CD8-positive, alpha-beta memory T cell (primary cell): ENCODE measurements around the gene POLD4. TPM values are rescaled to one million over a fixed set of nuclear protein-coding genes. Genes with fewer than 3 reads are reported as not detected.

ENCODE experiments used
- CTCF ChIA-PET: fragments of 350-600 bp; sonication (Branson Sonifier 250); formaldehyde crosslinking; loops from one replicate; lab custom pipeline; 2021; ENCODE audit warnings: antibody characterized with exemption; lab: Charles Lee
- POLR2A ChIA-PET: fragments of 350-600 bp; sonication (Branson Sonifier 250); formaldehyde crosslinking; loops from one replicate; lab custom pipeline; 2021; ENCODE audit warnings: antibody characterized with exemption; lab: Charles Lee
- DNase-seq, 5 donors: peaks; one replicate each; pipeline versions ENCODE4 v3.0.0 to v3.0.0-alpha.2; 2020 to 2022; ENCODE audit warnings: mixed read lengths in 1 of 5
- H3K27ac ChIP-seq: one replicate; pipeline ENCODE4 v1.7.0; 2013; ENCODE audit warnings: low read depth, mild to moderate bottlenecking, low read length, moderate library complexity
- H3K27me3 ChIP-seq: 2 replicates; pipeline ENCODE4 v1.7.0; 2013; ENCODE audit warnings: low read length, mild to moderate bottlenecking; ENCODE audit not compliant: insufficient read depth, poor library complexity, severe bottlenecking
- H3K36me3 ChIP-seq: 2 replicates; pipeline ENCODE4 v1.7.0; 2013; ENCODE audit warnings: mild to moderate bottlenecking, low read length, moderate library complexity; ENCODE audit not compliant: insufficient read depth
- H3K4me1 ChIP-seq: 2 replicates; pipeline ENCODE4 v1.7.0; 2013; ENCODE audit warnings: mild to moderate bottlenecking, low read length, moderate library complexity; ENCODE audit not compliant: insufficient read depth
- H3K4me3 ChIP-seq: 2 replicates; pipeline ENCODE4 v1.7.0; 2013; ENCODE audit warnings: mild to moderate bottlenecking, low read length
- H3K9me3 ChIP-seq: 2 replicates; pipeline ENCODE4 v1.7.0; 2013; ENCODE audit warnings: mild to moderate bottlenecking, low read length
- H3K27ac Mint-ChIP-seq, 8 donors: one replicate each; pipeline ENCODE4 v1.8.0; 2020 to 2021; ENCODE audit warnings: mixed read lengths in 8 of 8, mild to moderate bottlenecking in 6 of 8, inconsistent platforms in 3 of 8, moderate library complexity in 3 of 8
- H3K27me3 Mint-ChIP-seq, 2 donors: one replicate each; pipeline ENCODE4 v1.8.0; 2020 to 2021; ENCODE audit warnings: mixed read lengths in 2 of 2, mild to moderate bottlenecking in 1 of 2, moderate library complexity in 1 of 2
- H3K36me3 Mint-ChIP-seq, 3 donors: one replicate each; pipeline ENCODE4 v1.8.0; 2020 to 2021; ENCODE audit warnings: mixed read lengths in 3 of 3, inconsistent platforms in 1 of 3, mild to moderate bottlenecking in 1 of 3
- H3K4me1 Mint-ChIP-seq, 3 donors: one replicate each; pipeline ENCODE4 v1.8.0; 2020 to 2021; ENCODE audit warnings: mixed read lengths in 3 of 3, inconsistent platforms in 1 of 3, mild to moderate bottlenecking in 1 of 3
- H3K4me3 Mint-ChIP-seq, 7 donors: one replicate each; pipeline ENCODE4 v1.8.0; 2020 to 2021; ENCODE audit warnings: mixed read lengths in 7 of 7, mild to moderate bottlenecking in 6 of 7, moderate library complexity in 4 of 7, inconsistent platforms in 2 of 7
- H3K9me3 Mint-ChIP-seq, 5 donors: one replicate each; pipeline ENCODE4 v1.8.0; 2020 to 2022; ENCODE audit warnings: mixed read lengths in 5 of 5, mild to moderate bottlenecking in 3 of 5, moderate library complexity in 2 of 5, inconsistent platforms in 1 of 5
- polyA plus RNA-seq: library from polyadenylated mRNA; unstranded; fragments of 300-500 nt; fragmentation: Illumina TruSeq; gene quantifications from one replicate; pipeline ENCODE4 v1.2.3, GENCODE V29; 2021
- total RNA-seq, 2 experiments: library from RNA; stranded (reverse); gene quantifications; one replicate each; pipeline ENCODE4 v1.2.3, GENCODE V29; 2021

Gene POLD4
- total and polyA plus RNA-seq, 3 experiments from 2014 or later, result 32.3 to 91.2 (median 37.8) TPM

- ChIA-PET CTCF (interaction anchor here (0.6 to 7.2 kb wide), 29 partner anchors 10 to 138 kb away, joined by 3 to 94 read pairs (median 5); partner anchors contain the start of genes ANKRD13D, GRK2, POLD4 and SSH3), POLR2A (interaction anchor here (0.6 to 3.5 kb wide), 11 partner anchors 14 to 78 kb away, joined by 4 to 27 read pairs (median 10); partner anchors contain the start of genes ANKRD13D, GRK2, POLD4 and SSH3)
- peak overlapping the region; percentile 82 for H3K27ac ChIP-seq
These were observed 35.3 kb downstream of the POLD4 start for GRCh38 chr11:67317888-67318555.

GRCh38 chr11:67317205-67317887 lies 36.0 kb downstream of the POLD4 start:
- peak overlapping the region; percentile 94 to 100 (median 96) for H3K4me3 Mint-ChIP-seq
- H3K27me3 Mint-ChIP-seq, result peaks cover 0 to 6% of the 10 kb centered on the region in 2 donors

More at GRCh38 chr11:67317888-67318555, 35.3 kb downstream of the POLD4 start:
- peaks cover 13% of the 10 kb centered on the region for H3K4me1 ChIP-seq
- peak overlapping the region; percentile 93 for H3K4me3 ChIP-seq
- no peaks in the 10 kb centered on the region for H3K9me3 Mint-ChIP-seq
- peak in 1 of 5 donors; percentile 64 for DNase-seq
- H3K9me3 ChIP-seq, result no peaks in the 10 kb centered on the region
- peaks cover 22 to 41% (median 36%) of the 10 kb centered on the region in 3 donors for H3K4me1 Mint-ChIP-seq
- peaks cover 0 to 4% (median 0%) of the 10 kb centered on the region in 3 donors for H3K36me3 Mint-ChIP-seq
- no peaks in the 10 kb centered on the region for H3K36me3 ChIP-seq
- H3K4me3 Mint-ChIP-seq, result peak overlapping the region; percentile 94 to 100 (median 96)
- H3K27me3 ChIP-seq, result no peaks in the 10 kb centered on the region
- peak overlapping the region; percentile 84 to 98 (median 96) for H3K27ac Mint-ChIP-seq
- peaks cover 0 to 6% of the 10 kb centered on the region in 2 donors for H3K27me3 Mint-ChIP-seq

GRCh38 chr11:67316882-67317204 lies 36.5 kb downstream of the POLD4 start:
- H3K36me3 ChIP-seq, result no peaks in the 10 kb centered on the region
- no peaks in the 10 kb centered on the region for H3K9me3 Mint-ChIP-seq
- H3K36me3 Mint-ChIP-seq, result peaks cover 0 to 4% (median 0%) of the 10 kb centered on the region in 3 donors
- H3K27ac Mint-ChIP-seq, result peak overlapping the region in 7 of 8 donors; percentile 74 to 98 (median 94)
- H3K4me1 Mint-ChIP-seq, result peaks cover 34 to 53% (median 47%) of the 10 kb centered on the region in 3 donors
- H3K27ac ChIP-seq, result peak overlapping the region; percentile 82
- no peaks in the 10 kb centered on the region for H3K9me3 ChIP-seq
- no peak for DNase-seq
- H3K4me1 ChIP-seq, result peaks cover 25% of the 10 kb centered on the region
- ChIA-PET POLR2A (interaction anchor here (1.0 to 3.5 kb wide), 11 partner anchors 13 to 198 kb away, joined by 5 to 27 read pairs (median 10); partner anchors contain the start of genes ANKRD13D, GRK2, KDM2A and POLD4), CTCF (interaction anchor here (0.6 to 7.2 kb wide), 26 partner anchors 9 to 167 kb away, joined by 3 to 94 read pairs (median 6); partner anchors contain the start of genes ANKRD13D, GRK2, POLD4 and SSH3)
- peak overlapping the region; percentile 94 to 100 (median 96) for H3K4me3 Mint-ChIP-seq
- peaks cover 0 to 6% of the 10 kb centered on the region in 2 donors for H3K27me3 Mint-ChIP-seq
- H3K27me3 ChIP-seq, result no peaks in the 10 kb centered on the region
- H3K4me3 ChIP-seq, result peak overlapping the region; percentile 93

More at GRCh38 chr11:67317205-67317887, 36.0 kb downstream of the POLD4 start:
- H3K4me1 ChIP-seq, result peaks cover 20% of the 10 kb centered on the region
- H3K9me3 ChIP-seq, result no peaks in the 10 kb centered on the region
- H3K4me3 ChIP-seq, result peak overlapping the region; percentile 93
- no peaks in the 10 kb centered on the region for H3K36me3 ChIP-seq
- POLR2A ChIA-PET, result interaction anchor here (0.6 to 3.5 kb wide), 12 partner anchors 13 to 198 kb away, joined by 4 to 27 read pairs (median 10); partner anchors contain the start of genes ANKRD13D, GRK2, KDM2A and POLD4
- Mint-ChIP-seq H3K9me3 (no peaks in the 10 kb centered on the region), H3K36me3 (peaks cover 0 to 4% (median 0%) of the 10 kb centered on the region in 3 donors), H3K27ac (peak overlapping the region; percentile 84 to 98 (median 96)), H3K4me1 (peaks cover 29 to 48% (median 42%) of the 10 kb centered on the region in 3 donors)
- CTCF ChIA-PET, result interaction anchor here (0.6 to 7.2 kb wide), 34 partner anchors 9 to 167 kb away, joined by 3 to 94 read pairs (median 5); partner anchors contain the start of genes ANKRD13D, GRK2, POLD4 and SSH3
- H3K27me3 ChIP-seq, result no peaks in the 10 kb centered on the region
- peak; percentile 95 to 99 (median 97) for DNase-seq
- peak overlapping the region; percentile 82 for H3K27ac ChIP-seq

DNA sequence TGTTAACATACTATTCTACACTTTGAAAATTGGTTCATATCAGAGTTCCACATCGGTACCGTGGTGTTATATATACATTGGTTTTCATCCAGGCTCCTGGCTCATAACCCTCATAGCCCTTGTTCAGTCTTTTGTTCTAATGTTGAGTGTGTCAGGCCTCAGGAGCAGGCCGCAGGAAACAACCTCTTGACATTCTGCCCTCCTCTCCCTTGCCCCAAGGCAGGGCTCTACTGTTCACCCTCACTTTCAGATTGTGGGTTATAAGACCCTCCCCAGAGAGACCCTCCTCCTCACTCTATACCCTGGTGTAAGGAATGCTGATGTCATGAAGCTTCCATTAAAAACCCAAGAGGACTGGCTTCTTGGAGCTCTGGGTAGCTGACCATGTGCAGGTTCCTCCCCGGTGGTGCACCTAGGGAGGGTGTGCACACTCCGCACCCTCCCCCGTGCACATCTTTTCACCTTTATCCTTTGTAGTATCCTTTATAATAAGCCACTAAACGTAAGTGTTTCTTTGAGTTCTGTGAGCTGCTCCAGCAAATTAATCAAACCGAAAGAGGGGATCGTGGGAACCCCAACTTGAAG lies 37.9 kb downstream of the POLD4 start:
- Histone ChIP-seq H3K27ac (no peak overlapping the region), H3K9me3 (no peaks in the 10 kb centered on the region), H3K4me1 (peaks cover 34% of the 10 kb centered on the region), H3K27me3 (no peaks in the 10 kb centered on the region), H3K36me3 (no peaks in the 10 kb centered on the region), H3K4me3 (no peak overlapping the region)
- ChIA-PET POLR2A (interaction anchor here (0.6 to 3.5 kb wide), 5 partner anchors 27 to 75 kb away, joined by 3 to 27 read pairs (median 3); partner anchors contain the start of gene ANKRD13D), CTCF (interaction anchor here (1.0 to 7.2 kb wide), 6 partner anchors 12 to 62 kb away, joined by 3 to 94 read pairs (median 4); partner anchors contain the start of genes ANKRD13D, GRK2 and SSH3)
- DNase-seq, result no peak
- peak overlapping the region in 6 of 8 donors; percentile 55 to 91 (median 74) for H3K27ac Mint-ChIP-seq
- H3K27me3 Mint-ChIP-seq, result peaks cover 0 to 4% of the 10 kb centered on the region in 2 donors
- H3K4me1 Mint-ChIP-seq, result peaks cover 40 to 64% (median 54%) of the 10 kb centered on the region in 3 donors
- H3K4me3 Mint-ChIP-seq, result peak overlapping the region; percentile 44 to 86 (median 55)
- H3K36me3 Mint-ChIP-seq, result peaks cover 0 to 6% (median 0%) of the 10 kb centered on the region in 3 donors
- no peaks in the 10 kb centered on the region for H3K9me3 Mint-ChIP-seq

DNA sequence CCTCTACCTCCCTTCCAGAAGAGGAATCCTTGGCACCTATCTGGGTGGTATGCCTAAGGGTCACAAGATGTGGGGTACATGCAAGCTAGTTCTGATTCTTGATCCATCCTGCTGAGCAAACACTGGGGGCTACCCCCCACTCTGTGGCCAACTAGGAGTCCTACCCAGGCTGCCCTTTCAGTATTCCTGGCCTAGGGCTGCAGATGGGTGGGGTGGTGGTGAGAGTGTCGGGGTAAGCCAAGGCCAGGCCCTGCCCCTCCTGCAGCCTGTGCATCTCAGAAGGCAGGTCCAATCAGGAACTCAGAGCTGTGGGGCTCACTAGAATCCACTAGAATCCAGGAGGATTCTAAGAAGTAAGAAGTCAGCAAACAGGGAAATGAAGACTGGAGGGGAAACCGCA lies 39.1 kb downstream of the POLD4 start:
- POLR2A ChIA-PET, result interaction anchor here (0.6 to 2.2 kb wide), 3 partner anchors 11 to 44 kb away, joined by 3 to 6 read pairs (median 6); partner anchors contain the start of gene SSH3
- peaks cover 34% of the 10 kb centered on the region for H3K4me1 ChIP-seq
- no peak for DNase-seq
- Mint-ChIP-seq H3K9me3 (no peaks in the 10 kb centered on the region), H3K4me3 (peak overlapping the region in 2 of 7 donors; percentile 11 to 35), H3K4me1 (peaks cover 40 to 61% (median 54%) of the 10 kb centered on the region in 3 donors), H3K36me3 (peaks cover 0 to 9% (median 0%) of the 10 kb centered on the region in 3 donors), H3K27ac (peak overlapping the region in 6 of 8 donors; percentile 66 to 88 (median 85)), H3K27me3 (peaks cover 0 to 6% of the 10 kb centered on the region in 2 donors)
- CTCF ChIA-PET, result interaction anchor here (1.3 to 7.2 kb wide), 5 partner anchors 11 to 51 kb away, joined by 3 to 94 read pairs (median 5); partner anchors contain the start of genes ANKRD13D, GRK2 and SSH3
- no peak overlapping the region for H3K4me3 ChIP-seq
- no peaks in the 10 kb centered on the region for H3K27me3 ChIP-seq
- no peaks in the 10 kb centered on the region for H3K36me3 ChIP-seq
- no peak overlapping the region for H3K27ac ChIP-seq
- H3K9me3 ChIP-seq, result no peaks in the 10 kb centered on the region

DNA sequence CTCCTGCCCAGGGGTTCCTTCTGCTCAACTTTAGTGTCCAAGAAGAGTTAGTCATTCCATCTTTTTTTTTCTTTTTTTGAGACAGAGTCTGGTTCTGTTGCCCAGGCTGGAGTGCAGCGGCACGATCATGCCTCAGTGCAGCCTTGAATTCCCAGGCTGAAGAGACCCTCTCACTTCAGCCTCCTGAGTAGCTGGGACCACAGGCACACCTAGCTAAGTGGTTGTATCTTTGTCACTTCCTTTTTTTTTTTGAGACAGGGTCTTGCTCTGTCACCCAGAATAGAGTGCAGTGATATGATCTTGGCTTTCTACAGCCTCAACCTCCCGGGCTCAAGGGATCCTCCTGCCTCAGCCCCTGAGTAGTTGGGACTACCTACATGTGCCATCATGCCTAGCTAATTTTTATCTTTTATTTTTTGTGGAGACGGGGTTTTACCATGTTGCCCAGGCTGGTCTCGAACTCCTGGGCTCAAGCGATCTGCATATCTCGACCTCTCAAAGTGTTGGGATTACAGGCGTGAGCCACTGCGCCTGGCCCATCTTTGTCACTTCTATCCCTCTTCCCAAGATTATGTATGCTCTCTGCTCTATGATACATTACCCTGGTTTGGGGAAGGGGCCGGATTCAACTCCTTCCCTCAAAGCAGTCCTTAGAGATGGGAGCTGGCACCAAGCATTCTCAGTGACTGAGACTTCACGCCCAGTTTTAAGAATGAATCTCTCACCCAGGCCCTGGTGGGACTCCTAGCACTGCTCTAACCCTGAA lies 40.0 kb downstream of the POLD4 start:
- Mint-ChIP-seq H3K4me3 (peak overlapping the region; percentile 14 to 70 (median 48)), H3K9me3 (no peaks in the 10 kb centered on the region), H3K27ac (peak overlapping the region; percentile 85 to 99 (median 94)), H3K36me3 (peaks cover 0 to 9% (median 0%) of the 10 kb centered on the region in 3 donors), H3K4me1 (peaks cover 36 to 55% (median 49%) of the 10 kb centered on the region in 3 donors), H3K27me3 (peaks cover 0 to 6% of the 10 kb centered on the region in 2 donors)
- Histone ChIP-seq H3K27me3 (no peaks in the 10 kb centered on the region), H3K36me3 (no peaks in the 10 kb centered on the region), H3K4me1 (peaks cover 31% of the 10 kb centered on the region), H3K4me3 (peak overlapping the region; percentile 25), H3K27ac (peak overlapping the region; percentile 53), H3K9me3 (no peaks in the 10 kb centered on the region)
- POLR2A ChIA-PET, result interaction anchor here (0.6 to 2.2 kb wide), 4 partner anchors 10 to 46 kb away, joined by 3 to 6 read pairs (median 4); partner anchors contain the start of gene SSH3
- no peak for DNase-seq
- CTCF ChIA-PET, result interaction anchor here (0.7 to 7.2 kb wide), 5 partner anchors 32 to 50 kb away, joined by 3 to 94 read pairs (median 4); no protein-coding TSS in a partner anchor
